WERI-Rb-1 (cell line): ENCODE measurements around the gene KCNQ2.

ENCODE experiments used
- DNase-seq: peaks from one replicate; pipeline ENCODE4 v3.0.0-alpha.2; 2020
- H3K27ac ChIP-seq: fragments of 250-450 bp; sonication (Bioruptor Pico); 2 replicates; pipeline ENCODE4 v1.5.1; 2020; ENCODE audit warnings: mild to moderate bottlenecking, moderate library complexity
- H3K27me3 ChIP-seq: fragments of 250-450 bp; sonication (Bioruptor Pico); 2 replicates; pipeline ENCODE4 v1.5.1; 2021; ENCODE audit warnings: mild to moderate bottlenecking, low read depth, moderate library complexity; ENCODE audit not compliant: insufficient read depth, severe bottlenecking
- H3K36me3 ChIP-seq: fragments of 250-450 bp; sonication (Bioruptor Pico); 2 replicates; pipeline ENCODE4 v1.5.1; 2020; ENCODE audit warnings: mild to moderate bottlenecking, moderate library complexity
- H3K4me3 ChIP-seq: 2 replicates; pipeline ENCODE4 v1.5.1; 2011; ENCODE audit warnings: low read depth, mild to moderate bottlenecking, control low read depth, low read length
- H3K9me3 ChIP-seq: fragments of 250-450 bp; sonication (Bioruptor Pico); 2 replicates; pipeline ENCODE4 v1.5.1; 2021; ENCODE audit warnings: mild to moderate bottlenecking, moderate library complexity; ENCODE audit not compliant: severe bottlenecking
- TF ChIP-seq, protein P1 (sequence below): IDR thresholded peaks from 2 replicates; pipeline ENCODE4 v1.5.1; 2011; ENCODE audit warnings: low read depth, mild to moderate bottlenecking, control low read depth, inconsistent platforms, low read length

The KCNQ2 gene

DNA sequence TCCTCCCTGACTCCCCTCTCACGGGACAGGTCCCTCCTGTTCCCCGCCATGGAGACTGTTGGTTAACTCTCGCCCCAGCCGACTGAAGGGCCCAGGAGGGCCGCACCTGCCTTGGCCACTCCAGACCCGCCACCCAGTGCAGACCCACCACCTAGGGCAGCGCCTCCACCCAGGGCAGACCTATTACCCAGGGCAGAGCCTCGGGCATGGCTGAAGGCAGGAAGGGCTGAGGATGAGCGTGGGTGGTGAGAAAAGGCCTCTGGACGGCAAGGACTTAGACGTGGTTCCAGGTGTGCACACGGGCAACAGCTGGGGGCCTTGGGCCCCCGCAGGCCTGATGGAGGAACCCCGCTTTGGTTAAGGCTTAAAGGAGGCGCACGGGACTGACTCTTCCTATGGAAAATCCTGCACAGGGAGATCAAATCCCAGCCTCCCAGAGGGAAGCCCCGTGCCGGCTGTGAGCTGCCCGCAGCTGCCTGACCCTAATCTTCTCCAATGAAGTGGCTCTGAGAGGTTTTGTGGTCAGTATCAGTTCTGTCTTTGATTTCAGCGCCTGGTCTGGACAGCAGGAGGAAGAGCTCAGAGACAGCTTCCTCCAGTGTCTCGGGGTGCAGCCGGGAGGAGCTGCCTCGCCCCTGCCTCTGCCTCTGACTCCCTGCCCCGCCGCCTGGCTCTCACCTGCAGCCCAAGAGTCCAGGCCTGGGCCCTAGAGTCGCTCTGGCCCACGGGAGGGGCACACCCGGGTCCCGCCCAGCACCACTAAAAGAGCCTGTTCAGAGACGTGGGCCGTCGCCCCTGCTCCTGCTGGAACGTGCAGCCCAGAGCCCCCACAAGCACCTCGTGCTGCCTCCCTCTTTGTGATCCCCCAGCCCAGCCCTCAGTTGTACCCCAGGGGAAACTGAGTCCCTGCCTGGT, 99.2 kb downstream of the KCNQ2 start:
- Histone ChIP-seq H3K9me3 (no peaks in the 10 kb centered on the region), H3K36me3 (no peaks in the 10 kb centered on the region), H3K4me3 (no peak overlapping the region), H3K27me3 (no peaks in the 10 kb centered on the region), H3K27ac (peak overlapping the region; percentile 13; the same call in 1 of the 2 replicates)
- DNase-seq: peak; percentile 60
- TF ChIP-seq, protein P1, sequence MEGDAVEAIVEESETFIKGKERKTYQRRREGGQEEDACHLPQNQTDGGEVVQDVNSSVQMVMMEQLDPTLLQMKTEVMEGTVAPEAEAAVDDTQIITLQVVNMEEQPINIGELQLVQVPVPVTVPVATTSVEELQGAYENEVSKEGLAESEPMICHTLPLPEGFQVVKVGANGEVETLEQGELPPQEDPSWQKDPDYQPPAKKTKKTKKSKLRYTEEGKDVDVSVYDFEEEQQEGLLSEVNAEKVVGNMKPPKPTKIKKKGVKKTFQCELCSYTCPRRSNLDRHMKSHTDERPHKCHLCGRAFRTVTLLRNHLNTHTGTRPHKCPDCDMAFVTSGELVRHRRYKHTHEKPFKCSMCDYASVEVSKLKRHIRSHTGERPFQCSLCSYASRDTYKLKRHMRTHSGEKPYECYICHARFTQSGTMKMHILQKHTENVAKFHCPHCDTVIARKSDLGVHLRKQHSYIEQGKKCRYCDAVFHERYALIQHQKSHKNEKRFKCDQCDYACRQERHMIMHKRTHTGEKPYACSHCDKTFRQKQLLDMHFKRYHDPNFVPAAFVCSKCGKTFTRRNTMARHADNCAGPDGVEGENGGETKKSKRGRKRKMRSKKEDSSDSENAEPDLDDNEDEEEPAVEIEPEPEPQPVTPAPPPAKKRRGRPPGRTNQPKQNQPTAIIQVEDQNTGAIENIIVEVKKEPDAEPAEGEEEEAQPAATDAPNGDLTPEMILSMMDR: no peak

DNA sequence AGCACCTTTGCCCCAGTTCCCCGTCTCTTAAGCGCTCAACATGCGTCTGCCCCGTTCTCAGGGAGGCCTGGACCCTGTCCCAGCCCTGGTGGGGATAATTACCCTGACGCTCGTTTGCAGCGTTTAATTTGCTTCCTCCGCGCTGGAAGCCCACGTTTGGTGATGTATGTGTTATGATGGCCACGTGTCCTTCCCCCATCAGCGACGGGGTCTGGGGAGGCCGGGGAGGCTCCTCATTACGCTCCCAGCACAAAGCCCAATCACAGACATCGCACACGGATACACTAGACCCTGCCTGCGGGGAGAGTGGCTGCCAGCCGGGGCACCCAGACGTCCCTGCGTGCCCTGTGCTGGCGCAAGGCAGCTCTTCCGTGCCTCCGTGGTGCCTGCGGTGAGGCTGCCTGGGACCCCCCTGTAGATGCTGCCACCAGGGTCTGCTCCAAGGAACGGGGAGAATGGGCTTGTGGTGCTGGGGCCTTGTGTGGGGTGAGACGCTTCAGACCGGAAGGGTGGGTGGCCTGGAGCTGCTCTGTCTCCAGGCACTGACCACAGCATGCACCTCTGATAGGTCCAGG, 101.1 kb downstream of the KCNQ2 start:
- Histone ChIP-seq H3K27ac (no peak overlapping the region), H3K27me3 (no peaks in the 10 kb centered on the region), H3K36me3 (no peaks in the 10 kb centered on the region), H3K9me3 (no peaks in the 10 kb centered on the region), H3K4me3 (no peak overlapping the region)
- TF ChIP-seq, protein P1: no peak
- DNase-seq: no peak

DNA sequence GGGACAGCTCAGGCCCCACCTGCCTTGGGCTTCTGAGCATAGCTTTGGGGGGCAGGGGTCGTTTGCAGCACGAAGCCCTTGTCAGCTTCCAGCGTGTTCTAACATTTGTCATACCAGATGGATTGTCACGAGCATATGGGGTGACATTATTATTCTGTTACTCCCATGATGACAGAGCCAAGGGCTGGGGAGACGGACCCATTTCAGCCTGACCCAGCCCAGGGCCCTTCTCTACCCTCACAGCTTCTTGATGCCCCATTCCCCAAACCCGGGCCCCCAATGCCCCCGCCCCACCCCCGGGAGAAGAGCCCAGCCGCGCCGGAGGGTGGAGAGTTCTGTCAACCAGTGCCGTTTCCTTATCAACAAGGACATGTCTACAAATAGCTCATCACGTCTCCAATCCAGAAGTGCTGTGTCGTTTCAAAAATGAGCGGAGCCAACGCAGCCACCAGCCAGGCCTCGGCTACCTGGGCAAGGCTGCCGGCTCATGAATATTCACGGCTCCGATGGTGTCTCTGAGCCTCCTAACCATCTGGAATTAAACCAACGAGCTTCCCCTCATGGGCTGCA, 101.8 kb downstream of the KCNQ2 start:
- Histone ChIP-seq H3K9me3 (no peaks in the 10 kb centered on the region), H3K36me3 (no peaks in the 10 kb centered on the region), H3K4me3 (no peak overlapping the region), H3K27ac (no peak overlapping the region), H3K27me3 (no peaks in the 10 kb centered on the region)
- TF ChIP-seq, protein P1: no peak
- no peak for DNase-seq

DNA sequence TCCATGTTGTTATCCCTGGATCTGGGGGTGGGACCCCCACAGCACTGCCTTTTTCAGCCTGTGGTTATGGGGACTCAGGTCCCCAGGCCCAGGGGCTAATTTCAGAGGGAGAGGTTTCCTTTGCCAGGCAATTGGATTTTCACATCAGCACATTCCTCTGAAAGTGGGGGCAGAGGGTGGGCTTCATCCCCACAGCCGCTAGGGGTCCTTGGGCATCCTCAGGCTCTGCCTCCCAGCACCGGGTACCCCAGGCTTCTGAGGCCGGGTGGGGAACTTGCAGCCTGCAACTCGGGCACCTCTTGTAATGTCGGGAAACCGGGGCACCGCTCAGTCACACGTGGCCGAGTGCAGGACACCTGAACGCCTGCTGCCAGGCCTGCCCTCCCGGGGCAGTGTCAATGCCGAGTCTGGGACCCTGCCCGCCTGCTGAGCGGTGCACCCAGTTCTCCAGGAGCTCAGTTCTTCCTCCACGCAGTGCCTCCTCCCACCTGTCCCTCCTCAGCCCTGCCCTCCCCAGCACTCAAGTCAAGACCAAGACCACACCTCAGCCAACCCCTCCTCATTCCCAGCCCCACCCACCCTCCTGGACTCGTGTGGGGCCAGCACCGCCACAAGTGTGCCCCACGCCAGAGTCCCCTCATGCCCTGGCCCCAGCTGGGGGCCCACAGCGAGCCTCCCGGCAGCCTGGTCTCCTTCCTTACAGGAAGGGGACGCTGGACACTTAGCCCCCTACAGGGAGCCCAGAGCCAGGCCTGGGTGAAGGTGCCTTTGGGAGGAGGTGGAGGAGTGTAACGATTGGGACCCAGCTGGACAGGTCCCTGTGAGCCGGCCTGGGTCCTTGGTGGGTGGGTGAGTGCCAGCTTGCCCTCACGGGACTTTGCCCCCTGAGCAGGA, 102.5 kb downstream of the KCNQ2 start:
- Histone ChIP-seq H3K4me3 (no peak overlapping the region), H3K27ac (no peak overlapping the region), H3K27me3 (no peaks in the 10 kb centered on the region), H3K9me3 (no peaks in the 10 kb centered on the region), H3K36me3 (no peaks in the 10 kb centered on the region)
- no peak for DNase-seq
- TF ChIP-seq, protein P1: no peak

DNA sequence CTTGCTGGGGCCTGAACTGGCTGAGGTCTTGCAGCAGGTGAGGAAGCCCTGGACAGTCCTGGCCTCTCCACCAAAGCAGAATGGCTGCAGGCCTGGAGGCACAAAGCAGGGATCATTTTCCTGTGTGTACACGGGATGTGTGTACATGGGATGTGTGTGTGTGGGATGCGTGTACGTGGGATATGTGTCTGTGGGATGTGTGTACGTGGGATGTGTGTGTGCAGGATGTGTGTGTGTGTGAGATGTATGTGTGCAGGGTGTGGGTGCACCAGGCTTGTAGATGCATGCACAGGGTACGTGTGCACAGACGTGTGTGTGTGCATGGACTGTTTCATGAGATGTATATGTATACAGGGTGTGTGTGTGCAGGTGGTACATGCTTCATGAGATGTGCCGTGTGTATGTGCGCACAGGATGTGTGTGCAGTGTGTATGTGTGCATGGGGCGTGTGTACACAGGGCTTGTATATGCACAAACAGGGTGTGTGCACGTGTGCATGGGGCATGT, 103.4 kb downstream of the KCNQ2 start:
- no peaks in the 10 kb centered on the region for H3K36me3 ChIP-seq
- H3K4me3 ChIP-seq: no peak overlapping the region
- TF ChIP-seq, protein P1: no peak
- no peaks in the 10 kb centered on the region for H3K9me3 ChIP-seq
- H3K27me3 ChIP-seq: no peaks in the 10 kb centered on the region
- DNase-seq: no peak
- H3K27ac ChIP-seq: no peak overlapping the region
